ENCODE measurements around the gene PEPD.

- TF ChIP-seq SP1 (IDR thresholded peaks at IDR 0.05) = no peak
- TF ChIP-seq FOXK2 (IDR thresholded peaks at IDR 0.05) = no peak
- no peak for TF ChIP-seq BHLHE40 (IDR thresholded peaks at IDR 0.05; ENCODE audit: borderline replicate concordance)
- no peak for TF ChIP-seq ELF4 (IDR thresholded peaks at IDR 0.05)
- no peak for TF ChIP-seq HDGF (IDR thresholded peaks at IDR 0.05; ENCODE audit: borderline replicate concordance)
- TF ChIP-seq CTBP1 (IDR thresholded peaks at IDR 0.05; ENCODE audit: borderline replicate concordance) = no peak
- no peak for TF ChIP-seq SUZ12 (IDR thresholded peaks at IDR 0.05)
- no peak for TF ChIP-seq FOXA1 (IDR thresholded peaks at IDR 0.05)
- no peak for TF ChIP-seq ARNT (IDR thresholded peaks at IDR 0.05)
- no peak for TF ChIP-seq PKNOX1 (IDR thresholded peaks at IDR 0.05)
- no peak for TF ChIP-seq FOXM1 (IDR thresholded peaks at IDR 0.05; ENCODE audit: borderline replicate concordance)
Observed at GRCh38 chr19:33444562-33445441, 76.8 kb downstream of the PEPD start.

Data from HEK293T (cell line).